Lower leg skin (tissue), 3 donors: Measurements from ENCODE around the gene RNPS1.

Experiments
- POLR2A ChIP-seq, 2 donors: fragments of 450-650 bp; IDR thresholded peaks; one replicate each; pipeline ENCODE4 v1.6.1; 2016 to 2017; ENCODE audit warnings: antibody characterized with exemption in 2 of 2, mild to moderate bottlenecking in 1 of 2, moderate library complexity in 1 of 2
- TF ChIP-seq, protein P1 (sequence below), 3 donors: fragments of 450-650 bp; IDR thresholded peaks; one replicate each; pipeline ENCODE4 v1.5.1; 2016; ENCODE audit warnings: antibody characterized with exemption in 3 of 3, mild to moderate bottlenecking in 3 of 3, moderate library complexity in 2 of 3

DNA sequence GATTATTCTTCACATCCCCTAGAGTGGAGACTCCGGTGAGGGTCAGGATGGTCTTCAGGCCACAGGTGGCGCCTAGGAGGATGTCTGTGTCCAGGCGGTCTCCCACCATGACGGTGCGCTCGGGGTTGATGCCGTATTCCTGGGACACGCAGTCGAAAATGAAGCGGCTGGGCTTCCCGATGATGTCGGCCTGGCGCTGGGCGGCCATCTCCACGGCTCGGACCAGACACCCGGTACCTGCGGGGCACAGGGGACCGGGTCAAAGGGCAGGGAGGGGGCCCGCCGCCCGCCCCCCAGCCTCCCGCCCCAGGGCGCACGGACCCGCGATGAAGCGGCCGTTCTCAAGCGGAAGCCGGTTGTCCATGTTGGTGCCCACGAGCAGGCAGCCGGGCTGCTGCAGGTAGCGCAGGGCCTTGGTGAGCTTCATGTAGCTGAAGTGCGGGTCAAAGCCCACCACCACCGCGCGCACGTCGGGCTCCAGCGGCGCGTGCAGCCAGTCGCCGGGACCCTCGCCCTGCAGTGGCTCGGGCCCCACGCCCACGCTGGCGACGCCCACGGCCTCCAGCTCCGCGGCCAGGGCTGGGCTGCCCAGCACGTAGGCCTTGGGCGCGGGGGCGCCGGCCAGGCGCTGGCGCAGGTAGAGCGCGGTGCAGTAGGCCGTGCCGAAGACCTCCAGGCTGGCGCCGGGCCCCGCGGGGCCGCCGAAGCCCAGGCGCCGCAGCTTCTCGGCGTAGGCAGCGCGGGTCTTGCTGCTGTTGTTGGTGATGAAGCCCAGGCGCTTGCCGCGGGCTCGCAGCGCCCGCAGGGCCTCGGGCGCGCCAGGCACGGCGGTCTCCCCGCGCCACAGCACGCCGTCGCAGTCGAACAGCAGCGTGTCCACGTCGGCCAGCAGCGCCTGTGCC is 53.9 kb downstream of the RNPS1 start:
- TF ChIP-seq, protein P1, sequence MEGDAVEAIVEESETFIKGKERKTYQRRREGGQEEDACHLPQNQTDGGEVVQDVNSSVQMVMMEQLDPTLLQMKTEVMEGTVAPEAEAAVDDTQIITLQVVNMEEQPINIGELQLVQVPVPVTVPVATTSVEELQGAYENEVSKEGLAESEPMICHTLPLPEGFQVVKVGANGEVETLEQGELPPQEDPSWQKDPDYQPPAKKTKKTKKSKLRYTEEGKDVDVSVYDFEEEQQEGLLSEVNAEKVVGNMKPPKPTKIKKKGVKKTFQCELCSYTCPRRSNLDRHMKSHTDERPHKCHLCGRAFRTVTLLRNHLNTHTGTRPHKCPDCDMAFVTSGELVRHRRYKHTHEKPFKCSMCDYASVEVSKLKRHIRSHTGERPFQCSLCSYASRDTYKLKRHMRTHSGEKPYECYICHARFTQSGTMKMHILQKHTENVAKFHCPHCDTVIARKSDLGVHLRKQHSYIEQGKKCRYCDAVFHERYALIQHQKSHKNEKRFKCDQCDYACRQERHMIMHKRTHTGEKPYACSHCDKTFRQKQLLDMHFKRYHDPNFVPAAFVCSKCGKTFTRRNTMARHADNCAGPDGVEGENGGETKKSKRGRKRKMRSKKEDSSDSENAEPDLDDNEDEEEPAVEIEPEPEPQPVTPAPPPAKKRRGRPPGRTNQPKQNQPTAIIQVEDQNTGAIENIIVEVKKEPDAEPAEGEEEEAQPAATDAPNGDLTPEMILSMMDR (IDR thresholded peaks at IDR 0.05): no peak
- no peak for TF ChIP-seq POLR2A (IDR thresholded peaks at IDR 0.05)
